ENCODE measurements around the gene HTR1E.

DNA sequence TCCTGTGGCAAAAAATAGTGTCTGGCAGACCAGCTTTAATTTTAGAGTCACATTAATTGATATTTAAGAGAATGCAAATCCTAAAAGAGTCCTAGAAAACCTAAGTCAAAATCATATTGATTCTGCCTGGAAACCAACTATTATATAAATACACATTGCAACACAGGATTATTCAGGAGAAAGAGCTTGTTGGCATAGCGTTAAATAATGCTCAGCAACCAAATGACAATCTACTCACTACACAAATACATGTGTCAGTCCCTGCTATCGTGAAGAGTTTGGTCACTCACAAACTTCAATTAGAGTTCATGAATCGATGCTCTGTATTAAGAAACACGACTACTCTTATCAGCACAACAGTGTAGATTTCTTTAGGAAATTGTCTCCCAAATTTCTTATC is 103.4 kb downstream of the HTR1E start:
- no peak for TF ChIP-seq POLR2A (IDR thresholded peaks at IDR 0.05)
- TF ChIP-seq, protein P1, sequence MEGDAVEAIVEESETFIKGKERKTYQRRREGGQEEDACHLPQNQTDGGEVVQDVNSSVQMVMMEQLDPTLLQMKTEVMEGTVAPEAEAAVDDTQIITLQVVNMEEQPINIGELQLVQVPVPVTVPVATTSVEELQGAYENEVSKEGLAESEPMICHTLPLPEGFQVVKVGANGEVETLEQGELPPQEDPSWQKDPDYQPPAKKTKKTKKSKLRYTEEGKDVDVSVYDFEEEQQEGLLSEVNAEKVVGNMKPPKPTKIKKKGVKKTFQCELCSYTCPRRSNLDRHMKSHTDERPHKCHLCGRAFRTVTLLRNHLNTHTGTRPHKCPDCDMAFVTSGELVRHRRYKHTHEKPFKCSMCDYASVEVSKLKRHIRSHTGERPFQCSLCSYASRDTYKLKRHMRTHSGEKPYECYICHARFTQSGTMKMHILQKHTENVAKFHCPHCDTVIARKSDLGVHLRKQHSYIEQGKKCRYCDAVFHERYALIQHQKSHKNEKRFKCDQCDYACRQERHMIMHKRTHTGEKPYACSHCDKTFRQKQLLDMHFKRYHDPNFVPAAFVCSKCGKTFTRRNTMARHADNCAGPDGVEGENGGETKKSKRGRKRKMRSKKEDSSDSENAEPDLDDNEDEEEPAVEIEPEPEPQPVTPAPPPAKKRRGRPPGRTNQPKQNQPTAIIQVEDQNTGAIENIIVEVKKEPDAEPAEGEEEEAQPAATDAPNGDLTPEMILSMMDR (IDR thresholded peaks at IDR 0.05): no peak
